ENCODE data around the gene MRPL3.

The MRPL3 gene

DNA sequence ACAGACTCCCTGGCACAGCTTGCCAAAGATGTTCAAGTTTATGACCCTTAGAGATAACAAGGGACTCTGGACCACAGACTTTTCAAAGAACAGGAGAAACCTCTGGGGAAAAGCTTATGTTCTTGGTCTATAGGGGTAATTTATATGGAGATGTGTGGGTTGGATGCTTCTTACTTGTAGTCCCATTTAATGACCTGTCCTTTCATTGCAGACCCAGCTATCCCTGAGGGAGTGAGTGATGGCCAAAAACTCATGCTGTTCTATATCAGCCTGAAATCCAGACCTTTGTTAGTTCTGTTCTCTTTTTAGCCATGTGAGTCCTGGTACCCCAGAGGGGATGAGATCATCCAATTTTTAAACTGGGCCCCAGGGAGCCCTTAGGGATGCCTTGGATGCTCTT is 43.7 kb upstream of the MRPL3 start:
- no peaks in the 10 kb centered on the region for H3K27me3 Mint-ChIP-seq (ENCODE audit: low read depth, poor library complexity)
- H3K9me3 Mint-ChIP-seq: no peaks in the 10 kb centered on the region
- no peaks in the 10 kb centered on the region for H3K4me1 Mint-ChIP-seq
- DNase-seq: no peak
- no peaks in the 10 kb centered on the region for H3K36me3 Mint-ChIP-seq (ENCODE audit: low read depth)
- H3K4me3 Mint-ChIP-seq: no peak overlapping the region
- TF ChIP-seq, protein P1, sequence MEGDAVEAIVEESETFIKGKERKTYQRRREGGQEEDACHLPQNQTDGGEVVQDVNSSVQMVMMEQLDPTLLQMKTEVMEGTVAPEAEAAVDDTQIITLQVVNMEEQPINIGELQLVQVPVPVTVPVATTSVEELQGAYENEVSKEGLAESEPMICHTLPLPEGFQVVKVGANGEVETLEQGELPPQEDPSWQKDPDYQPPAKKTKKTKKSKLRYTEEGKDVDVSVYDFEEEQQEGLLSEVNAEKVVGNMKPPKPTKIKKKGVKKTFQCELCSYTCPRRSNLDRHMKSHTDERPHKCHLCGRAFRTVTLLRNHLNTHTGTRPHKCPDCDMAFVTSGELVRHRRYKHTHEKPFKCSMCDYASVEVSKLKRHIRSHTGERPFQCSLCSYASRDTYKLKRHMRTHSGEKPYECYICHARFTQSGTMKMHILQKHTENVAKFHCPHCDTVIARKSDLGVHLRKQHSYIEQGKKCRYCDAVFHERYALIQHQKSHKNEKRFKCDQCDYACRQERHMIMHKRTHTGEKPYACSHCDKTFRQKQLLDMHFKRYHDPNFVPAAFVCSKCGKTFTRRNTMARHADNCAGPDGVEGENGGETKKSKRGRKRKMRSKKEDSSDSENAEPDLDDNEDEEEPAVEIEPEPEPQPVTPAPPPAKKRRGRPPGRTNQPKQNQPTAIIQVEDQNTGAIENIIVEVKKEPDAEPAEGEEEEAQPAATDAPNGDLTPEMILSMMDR (IDR thresholded peaks at IDR 0.05): no peak
- no peak overlapping the region for H3K27ac Mint-ChIP-seq

GRCh38 chr3:131544557-131544956 is 41.8 kb upstream of the MRPL3 start:
- no peak for DNase-seq
- Mint-ChIP-seq H3K4me3 (no peak overlapping the region), H3K9me3 (no peaks in the 10 kb centered on the region), H3K27ac (no peak overlapping the region), H3K27me3 (ENCODE audit: low read depth, poor library complexity) (no peaks in the 10 kb centered on the region), H3K36me3 (ENCODE audit: low read depth) (no peaks in the 10 kb centered on the region), H3K4me1 (peaks cover 10% of the 10 kb centered on the region)
- TF ChIP-seq, protein P1 (IDR thresholded peaks at IDR 0.05): no peak

GRCh38 chr3:131543714-131544113 is 40.9 kb upstream of the MRPL3 start:
- TF ChIP-seq, protein P1 (IDR thresholded peaks at IDR 0.05): no peak
- Mint-ChIP-seq H3K4me3 (no peak overlapping the region), H3K27ac (no peak overlapping the region), H3K27me3 (ENCODE audit: low read depth, poor library complexity) (no peaks in the 10 kb centered on the region), H3K36me3 (ENCODE audit: low read depth) (no peaks in the 10 kb centered on the region), H3K9me3 (no peaks in the 10 kb centered on the region), H3K4me1 (peaks cover 15% of the 10 kb centered on the region)
- no peak for DNase-seq

- no peaks in the 10 kb centered on the region for H3K9me3 Mint-ChIP-seq
- no peaks in the 10 kb centered on the region for H3K36me3 Mint-ChIP-seq (ENCODE audit: low read depth)
- no peak for DNase-seq
- TF ChIP-seq, protein P1 (IDR thresholded peaks at IDR 0.05): no peak
- H3K27ac Mint-ChIP-seq: no peak overlapping the region
- no peaks in the 10 kb centered on the region for H3K27me3 Mint-ChIP-seq (ENCODE audit: low read depth, poor library complexity)
- no peak overlapping the region for H3K4me3 Mint-ChIP-seq
- peaks cover 15% of the 10 kb centered on the region for H3K4me1 Mint-ChIP-seq
Observed at GRCh38 chr3:131541288-131541687, 38.5 kb upstream of the MRPL3 start.

DNA sequence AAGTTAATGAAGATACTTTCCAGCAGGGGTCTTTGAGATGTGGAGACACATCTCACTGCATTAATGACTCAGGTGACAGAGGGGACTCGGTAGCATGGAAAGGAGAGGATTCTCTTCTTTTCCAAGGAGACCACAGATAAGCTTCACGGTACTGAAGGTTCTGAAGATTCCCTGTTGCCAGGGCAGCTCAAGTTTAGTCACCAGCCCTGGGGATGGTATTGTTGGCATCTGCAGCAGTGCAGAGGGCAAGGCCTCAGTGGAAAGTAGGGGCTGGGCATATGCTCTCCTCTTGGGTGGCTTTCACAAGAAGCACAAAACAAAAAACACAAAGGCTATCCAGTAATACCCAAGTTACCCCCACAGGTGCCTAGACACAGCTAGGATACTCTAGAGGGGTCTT is 38.0 kb upstream of the MRPL3 start:
- no peak for DNase-seq
- H3K4me1 Mint-ChIP-seq: peaks cover 15% of the 10 kb centered on the region

GRCh38 chr3:131540143-131540542 is 37.4 kb upstream of the MRPL3 start:
- Mint-ChIP-seq H3K4me1 (peaks cover 15% of the 10 kb centered on the region), H3K27me3 (ENCODE audit: low read depth, poor library complexity) (no peaks in the 10 kb centered on the region), H3K36me3 (ENCODE audit: low read depth) (no peaks in the 10 kb centered on the region), H3K4me3 (no peak overlapping the region), H3K27ac (no peak overlapping the region), H3K9me3 (no peaks in the 10 kb centered on the region)
- TF ChIP-seq, protein P1 (IDR thresholded peaks at IDR 0.05): no peak
- no peak for DNase-seq

More for the DNA sequence above, 38.0 kb upstream of the MRPL3 start:
- no peak overlapping the region for H3K4me3 Mint-ChIP-seq
- no peak overlapping the region for H3K27ac Mint-ChIP-seq
- TF ChIP-seq, protein P1 (IDR thresholded peaks at IDR 0.05): no peak
- H3K27me3 Mint-ChIP-seq (ENCODE audit: low read depth, poor library complexity): no peaks in the 10 kb centered on the region
- H3K36me3 Mint-ChIP-seq (ENCODE audit: low read depth): no peaks in the 10 kb centered on the region
- H3K9me3 Mint-ChIP-seq: no peaks in the 10 kb centered on the region

All from nephron progenitor cell (in vitro differentiated cells).